Body of pancreas (tissue), 4 donors: ENCODE data around the gene UBR7.

Experiments used
- CTCF ChIP-seq, 7 experiments: fragments of 450-650 bp in 4 of 7; fragments of 200-600 bp in 3 of 7; sonication (generic) in 3 of 7; IDR thresholded peaks; one replicate each; pipeline ENCODE4 v1.5.1; 2016 to 2019; ENCODE audit warnings: antibody characterized with exemption in 7 of 7
- POLR2A ChIP-seq, 3 donors: fragments of 450-650 bp; IDR thresholded peaks; one replicate each; pipeline ENCODE4 v1.6.1; 2016; ENCODE audit warnings: antibody characterized with exemption in 3 of 3, mild to moderate bottlenecking in 2 of 3

GRCh38 chr14:93232159-93232558 lies 25.1 kb downstream of the UBR7 start:
- TF ChIP-seq CTCF (IDR thresholded peaks at IDR 0.05) = no peak
- TF ChIP-seq POLR2A (IDR thresholded peaks at IDR 0.05) = no peak
